GM21360 (cell line): ENCODE measurements around the gene ETF1.

ENCODE experiments used
- ATAC-seq: cut with Tn5 transposase; IDR thresholded peaks from one replicate; pipeline ENCODE4 v1.9.1; 2021; ENCODE audit warnings: mild to moderate bottlenecking, moderate library complexity; ENCODE audit not compliant: unreplicated experiment

The ETF1 gene

DNA sequence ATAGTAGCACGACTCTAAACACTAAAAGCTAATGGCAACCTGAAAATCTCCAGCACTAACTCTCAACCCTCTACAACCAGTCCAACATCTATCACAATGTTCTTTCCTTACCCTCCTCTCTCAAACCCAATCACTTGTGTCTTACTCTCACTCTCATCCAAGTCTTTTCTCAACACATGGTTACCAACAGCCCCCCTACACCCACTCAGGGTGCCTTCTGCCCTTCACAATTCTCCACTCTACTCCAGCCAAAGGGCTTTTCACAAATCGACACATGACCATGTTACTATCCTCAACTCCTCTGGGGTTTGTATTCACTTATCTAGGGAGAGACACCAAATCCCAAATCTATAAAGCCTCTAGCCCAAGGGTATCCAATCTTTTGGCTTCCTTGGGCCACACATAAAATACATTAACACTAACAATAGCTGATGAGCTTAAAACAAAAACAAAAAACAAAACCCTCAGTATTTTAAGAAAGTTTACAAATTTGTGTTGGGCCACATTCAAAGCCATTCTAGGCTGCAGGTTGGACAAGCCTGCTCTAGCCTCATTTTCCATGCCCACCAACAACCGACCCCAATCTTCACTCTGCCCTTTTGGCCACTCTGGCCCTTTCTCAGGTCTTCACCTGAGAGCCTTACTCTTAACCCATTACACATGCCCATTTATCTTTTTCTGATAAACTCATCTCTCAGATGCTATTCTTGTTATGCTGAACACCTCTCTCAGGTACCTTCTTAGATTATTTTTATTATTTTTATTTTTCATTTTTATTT lies 20.5 kb upstream of the ETF1 start:
- no peak for ATAC-seq

- no peak for ATAC-seq
Measured at GRCh38 chr5:138560971-138561370, 17.9 kb upstream of the ETF1 start.

- ATAC-seq: no peak
Measured at GRCh38 chr5:138559937-138560336, 16.9 kb upstream of the ETF1 start.

DNA sequence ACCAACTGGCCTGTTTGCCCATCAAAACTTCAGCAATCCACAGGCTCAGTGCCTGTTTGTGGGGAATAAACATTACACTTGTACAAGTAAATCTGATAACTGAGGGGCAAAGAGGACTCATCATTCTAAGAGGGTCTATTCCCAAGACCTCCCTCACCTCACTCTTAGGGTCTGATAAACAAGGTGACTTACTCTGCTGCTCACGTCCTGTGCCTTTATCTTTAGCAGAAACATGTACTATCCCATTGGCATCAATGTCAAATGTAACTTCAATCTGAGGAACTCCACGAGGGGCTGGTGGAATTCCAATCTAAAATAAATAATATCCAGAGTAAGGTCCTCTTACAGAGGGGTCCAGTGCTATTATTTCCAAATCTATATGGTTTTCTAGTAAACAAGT lies 14.6 kb upstream of the ETF1 start:
- ATAC-seq: no peak

DNA sequence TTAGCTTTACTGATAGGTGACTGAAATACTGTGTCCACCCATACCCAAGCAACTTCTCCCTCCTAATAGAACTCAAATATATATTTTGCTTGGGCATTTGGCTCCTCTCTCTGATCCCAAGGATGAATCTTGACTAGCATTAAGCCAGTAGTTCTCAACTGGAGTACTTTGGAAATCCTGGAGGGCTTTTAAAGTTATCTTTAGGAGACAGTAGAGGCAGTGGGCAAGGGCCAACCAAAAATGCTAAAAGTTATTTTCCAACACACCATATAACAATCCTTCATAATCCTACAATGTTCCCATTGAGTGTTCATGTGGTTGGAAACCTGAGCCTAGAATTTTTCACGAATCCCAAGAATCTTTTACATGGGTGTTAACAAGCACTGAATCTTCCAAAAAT lies 11.1 kb upstream of the ETF1 start:
- ATAC-seq: no peak

DNA sequence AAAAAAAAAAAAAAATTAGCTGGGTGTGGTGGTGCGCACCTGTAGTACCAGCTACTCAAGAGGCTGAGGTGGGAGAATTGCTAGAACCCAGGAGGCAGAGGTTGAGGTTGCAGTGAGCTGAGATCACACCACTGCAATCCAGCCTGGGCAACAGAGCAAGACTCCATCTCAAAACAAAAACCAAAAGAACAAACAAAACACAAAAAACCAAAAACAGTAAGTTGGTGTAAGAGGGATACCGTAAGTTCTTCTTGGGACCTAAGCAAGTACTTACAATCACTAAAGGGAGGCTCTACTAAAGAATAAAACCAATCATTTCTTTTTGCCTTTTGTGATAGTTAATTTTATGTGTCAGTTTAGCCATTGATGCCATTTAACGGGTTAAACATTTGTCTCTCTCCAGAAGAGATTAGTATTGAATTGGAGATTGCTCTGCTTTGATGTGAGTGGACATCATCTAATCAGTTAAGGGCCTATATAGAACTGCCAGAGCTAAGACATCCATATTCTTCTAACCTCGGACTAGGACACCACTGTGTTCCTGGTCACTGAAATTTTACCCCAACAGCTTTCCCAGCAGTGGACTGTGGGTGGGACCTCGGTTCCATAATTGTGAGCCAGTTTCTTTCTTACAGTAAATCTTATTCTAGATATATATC lies 10.5 kb upstream of the ETF1 start:
- ATAC-seq: no peak

GRCh38 chr5:138552657-138553056 lies 9.6 kb upstream of the ETF1 start:
- ATAC-seq: no peak

DNA sequence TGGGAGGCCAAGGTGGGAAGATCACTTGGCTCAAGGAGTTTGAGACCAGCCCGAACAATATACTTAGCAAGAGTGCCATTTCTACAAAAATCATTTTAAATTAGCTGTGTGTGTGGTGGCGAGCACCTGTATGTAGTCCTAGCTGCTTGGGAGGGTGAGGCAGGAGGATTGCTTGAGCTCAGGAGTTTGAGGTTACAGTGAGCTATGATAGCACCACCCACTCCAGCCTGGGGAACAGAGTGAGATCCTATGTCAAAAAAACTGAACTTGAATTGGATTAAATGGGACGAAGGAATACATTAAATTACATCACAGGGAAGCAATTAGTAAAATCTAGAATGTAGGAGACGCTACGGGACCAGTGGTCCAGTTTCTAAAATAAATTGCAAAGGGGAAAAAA lies 6.4 kb upstream of the ETF1 start:
- ATAC-seq: no peak

- ATAC-seq: no peak
Measured at GRCh38 chr5:138545919-138546562, 3.0 kb upstream of the ETF1 start.

GRCh38 chr5:138544181-138545134 lies 1.4 kb upstream of the ETF1 start:
- no peak for ATAC-seq

- no peak for ATAC-seq
Measured at GRCh38 chr5:138543730-138544104, 681 bp upstream of the ETF1 start.

DNA sequence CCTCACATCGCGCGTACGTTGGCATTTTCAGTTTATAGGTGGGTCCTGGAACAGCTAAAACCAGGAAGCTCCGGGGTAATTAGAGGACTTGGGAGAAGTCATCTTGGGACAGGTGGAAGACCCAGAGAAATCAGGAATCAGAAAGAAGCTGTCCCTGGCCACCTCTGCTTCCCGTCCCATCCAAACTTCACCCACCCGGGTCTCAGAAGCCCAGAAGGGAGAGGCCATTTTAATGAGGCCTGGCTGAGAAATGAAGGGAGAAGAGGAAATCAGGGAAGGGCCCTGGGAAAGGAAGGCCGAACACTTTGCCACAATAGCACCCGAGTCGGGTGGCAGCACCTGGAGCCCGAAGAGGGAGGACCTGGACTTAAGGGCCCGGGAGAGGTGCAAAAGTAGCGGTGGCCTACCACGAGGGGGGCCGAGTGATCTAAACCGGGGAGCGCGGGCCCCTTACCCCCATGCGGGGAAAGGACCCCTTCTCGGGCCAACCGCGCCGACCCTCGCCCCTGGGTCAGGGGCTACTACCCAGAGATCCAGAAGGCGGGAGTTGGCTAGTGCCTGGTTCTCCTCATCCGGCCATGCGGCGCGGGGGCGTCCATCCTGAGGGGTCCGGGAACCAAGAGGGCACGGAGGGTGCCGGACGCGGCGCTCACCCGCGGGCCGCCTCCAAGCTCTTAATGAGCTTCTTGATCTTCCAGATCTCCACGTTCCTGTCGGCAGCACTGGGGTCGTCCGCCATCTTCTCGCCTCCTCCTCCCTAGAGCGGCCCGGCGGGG lies 668 bp downstream of the ETF1 start:
- no peak for ATAC-seq

DNA sequence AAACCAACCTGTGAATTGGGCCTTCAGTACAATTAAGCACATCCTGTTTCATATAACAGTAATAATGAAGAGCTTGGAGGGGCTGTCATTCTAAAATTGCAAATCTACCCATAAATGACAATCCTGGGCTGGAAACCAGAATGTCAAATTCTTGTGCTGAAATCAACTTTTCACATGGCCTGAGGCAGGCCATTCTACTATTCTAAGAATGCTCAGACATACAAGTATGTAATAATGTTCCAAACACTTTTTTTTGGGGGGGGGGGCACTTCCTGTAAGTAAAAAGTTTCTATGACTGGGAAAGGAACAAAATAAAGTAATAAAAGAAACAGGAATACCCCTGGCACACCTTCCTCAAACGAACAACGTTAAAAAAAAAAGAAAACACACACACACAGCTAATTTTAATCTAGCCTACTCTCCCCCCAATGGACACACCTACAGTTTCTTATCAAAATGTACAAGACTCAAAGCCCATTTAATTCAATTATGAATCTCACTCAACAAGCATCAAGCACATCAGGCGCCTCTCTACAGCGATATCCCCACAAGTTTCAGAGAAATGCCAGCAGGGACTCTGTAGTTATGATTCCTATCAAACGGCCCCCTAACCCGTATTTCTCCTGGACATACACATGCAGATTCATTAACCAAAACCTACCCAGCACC lies 1.4 kb downstream of the ETF1 start:
- ATAC-seq: no peak

DNA sequence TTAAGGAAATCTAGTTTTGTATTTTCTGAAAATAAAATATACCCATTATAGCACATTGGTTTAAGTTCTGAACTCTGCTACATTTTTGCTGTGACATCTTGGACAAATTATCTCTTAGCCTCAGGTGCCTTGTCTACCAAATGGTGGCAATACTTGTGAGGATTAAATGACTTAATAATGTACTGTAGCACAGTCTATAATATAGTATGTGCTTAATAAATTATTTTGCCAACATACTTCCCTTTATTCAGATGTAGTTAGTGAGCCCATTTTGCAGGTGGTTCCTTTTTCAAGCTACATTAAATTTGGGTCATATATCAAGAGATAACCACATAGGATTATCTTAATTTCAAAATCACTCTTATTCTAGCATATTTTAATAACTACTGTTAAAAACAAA lies 3.2 kb downstream of the ETF1 start:
- no peak for ATAC-seq

GRCh38 chr5:138538943-138539627 lies 4.0 kb downstream of the ETF1 start:
- ATAC-seq: no peak

- no peak for ATAC-seq
Measured at GRCh38 chr5:138536665-138537315, 6.2 kb downstream of the ETF1 start.

- no peak for ATAC-seq
Measured at GRCh38 chr5:138536215-138536614, 6.8 kb downstream of the ETF1 start.
